ENCODE results near the gene POLR2A. TPM values are rescaled to one million over a fixed set of nuclear protein-coding genes. Genes with fewer than 3 reads are reported as not detected.
A peak's percentile ranks its signal among the peaks of the same experiment; 100 is the strongest.

Gene POLR2A
- total RNA-seq, 2 experiments from 2014 or later = 84.2 to 264 TPM

DNA sequence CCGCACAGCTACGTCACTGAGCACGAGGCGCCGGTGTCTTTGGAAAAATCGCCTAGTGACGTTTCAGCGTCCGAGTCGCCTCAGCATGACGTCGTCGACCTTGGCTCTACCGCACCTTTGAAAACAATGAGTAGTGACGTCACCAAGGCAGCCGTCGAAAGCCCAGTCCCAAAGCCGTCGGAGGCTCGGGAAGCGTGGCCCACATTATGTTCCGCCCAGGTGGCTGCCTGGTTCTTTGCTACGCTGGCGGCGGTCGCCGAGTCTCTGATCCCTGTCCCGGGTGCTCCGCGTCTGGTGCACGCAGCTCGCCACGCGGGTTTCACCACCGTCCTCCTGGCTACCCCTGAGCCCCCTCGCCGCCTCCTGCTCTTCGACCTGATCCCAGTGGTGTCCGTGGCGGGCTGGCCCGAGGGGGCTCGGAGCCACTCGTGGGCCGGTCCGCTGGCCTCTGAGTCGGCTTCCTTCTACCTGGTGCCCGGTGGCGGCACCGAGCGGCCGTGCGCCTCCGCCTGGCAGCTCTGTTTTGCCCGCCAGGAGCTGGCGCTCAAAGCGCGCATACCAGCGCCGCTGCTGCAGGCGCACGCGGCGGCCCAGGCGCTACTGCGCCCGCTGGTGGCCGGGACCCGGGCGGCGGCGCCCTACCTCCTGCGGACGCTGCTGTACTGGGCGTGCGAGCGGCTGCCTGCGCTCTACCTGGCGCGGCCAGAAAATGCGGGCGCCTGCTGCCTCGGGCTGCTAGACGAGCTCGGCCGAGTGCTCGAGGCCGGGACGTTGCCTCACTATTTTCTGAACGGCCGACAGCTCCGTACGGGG lies 47.4 kb upstream of the POLR2A start:
- peak; percentile 91 for DNase-seq (ENCODE audit: low spot score)
- ChIA-PET POLR2A (interaction anchor here (0.5 to 2.5 kb wide), 3 partner anchors 12 to 174 kb away, joined by 3 to 8 read pairs (median 6); partner anchors contain the start of gene TMEM256), CTCF (ENCODE audit: unreplicated experiment) (interaction anchor here (0.6 to 1.9 kb wide), 6 partner anchors 18 to 124 kb away, joined by 3 to 18 read pairs (median 6); partner anchors contain the start of genes TMEM256 and TMEM95)
- peaks cover 40% of the 10 kb centered on the region for H3K4me1 ChIP-seq (ENCODE audit: insufficient read depth, low read length, poor library complexity, severe bottlenecking)
- BruUV-seq (replicated peaks) = no TSS peak
- peak overlapping the region; percentile 77 for H3K27ac ChIP-seq (ENCODE audit: low read depth, low read length, poor library complexity, severe bottlenecking)
- H3K4me3 ChIP-seq (ENCODE audit: low read depth, low read length, poor library complexity, severe bottlenecking) = peak overlapping the region; percentile 76
- no peak for TF ChIP-seq EZH2phosphoT487 (IDR thresholded peaks at IDR 0.05; ENCODE audit: borderline replicate concordance, low read depth, low read length)
- TF ChIP-seq, protein P1, sequence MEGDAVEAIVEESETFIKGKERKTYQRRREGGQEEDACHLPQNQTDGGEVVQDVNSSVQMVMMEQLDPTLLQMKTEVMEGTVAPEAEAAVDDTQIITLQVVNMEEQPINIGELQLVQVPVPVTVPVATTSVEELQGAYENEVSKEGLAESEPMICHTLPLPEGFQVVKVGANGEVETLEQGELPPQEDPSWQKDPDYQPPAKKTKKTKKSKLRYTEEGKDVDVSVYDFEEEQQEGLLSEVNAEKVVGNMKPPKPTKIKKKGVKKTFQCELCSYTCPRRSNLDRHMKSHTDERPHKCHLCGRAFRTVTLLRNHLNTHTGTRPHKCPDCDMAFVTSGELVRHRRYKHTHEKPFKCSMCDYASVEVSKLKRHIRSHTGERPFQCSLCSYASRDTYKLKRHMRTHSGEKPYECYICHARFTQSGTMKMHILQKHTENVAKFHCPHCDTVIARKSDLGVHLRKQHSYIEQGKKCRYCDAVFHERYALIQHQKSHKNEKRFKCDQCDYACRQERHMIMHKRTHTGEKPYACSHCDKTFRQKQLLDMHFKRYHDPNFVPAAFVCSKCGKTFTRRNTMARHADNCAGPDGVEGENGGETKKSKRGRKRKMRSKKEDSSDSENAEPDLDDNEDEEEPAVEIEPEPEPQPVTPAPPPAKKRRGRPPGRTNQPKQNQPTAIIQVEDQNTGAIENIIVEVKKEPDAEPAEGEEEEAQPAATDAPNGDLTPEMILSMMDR (conservative IDR thresholded peaks at IDR 0.05; ENCODE audit: low read length) = peak; percentile 88
- peaks cover 4% of the 10 kb centered on the region; the same call in 1 of the 2 replicates for H3K79me2 ChIP-seq (ENCODE audit: insufficient read depth, low read depth, low read length)
- peak overlapping the region; percentile 99 for H3K4me2 ChIP-seq (ENCODE audit: low read length)
- H2AFZ ChIP-seq (ENCODE audit: low read length) = peak overlapping the region; percentile 61; the same call in 1 of the 2 replicates
- no peaks in the 10 kb centered on the region for H3K36me3 ChIP-seq (ENCODE audit: insufficient read depth, low read length)
- no peaks in the 10 kb centered on the region for H3K9me2 ChIP-seq (ENCODE audit: insufficient read depth, low read length)
- no peaks in the 10 kb centered on the region for H4K20me1 ChIP-seq (ENCODE audit: insufficient read depth, low read length)
- intact Hi-C loops (cut with micrococcal nuclease; ENCODE audit: unreplicated experiment) = loop anchor here (1.0 to 5.0 kb wide), 5 partner anchors 48 to 399 kb away; partner anchors contain the start of genes POLR2A, SENP3, SLC16A13 and WRAP53
- H3K9me3 ChIP-seq (ENCODE audit: low read length) = no peaks in the 10 kb centered on the region

DNA sequence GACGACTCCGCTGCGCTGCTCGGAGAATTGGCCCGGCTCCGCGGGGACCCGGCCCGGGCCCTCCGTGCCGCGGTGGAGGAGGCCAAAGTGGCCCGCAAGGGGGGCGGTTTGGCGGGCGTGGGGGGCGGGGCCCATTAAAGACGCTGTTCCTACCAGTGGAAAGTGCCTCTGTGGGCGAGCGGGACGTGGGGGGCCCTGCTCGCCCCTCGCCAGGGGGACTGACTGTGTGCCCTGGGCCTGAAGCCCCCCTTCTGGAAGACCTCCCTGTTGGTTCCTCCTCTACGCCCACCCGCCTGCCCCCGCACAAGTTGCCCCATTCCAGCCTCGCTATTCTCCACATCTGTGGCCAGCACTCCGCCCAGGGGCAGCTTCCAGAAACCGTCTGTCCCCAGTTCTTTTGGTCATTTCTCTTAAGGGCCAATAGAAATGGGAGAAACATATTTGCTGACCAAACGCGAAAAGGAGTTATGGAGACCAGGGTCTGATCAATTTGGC lies 46.8 kb upstream of the POLR2A start:
- H3K4me2 ChIP-seq (ENCODE audit: low read length) = peak overlapping the region; percentile 99
- POLR2A ChIA-PET = interaction anchor here (0.5 kb wide), 1 partner anchor 13 kb away, joined by 6 read pairs; no protein-coding TSS in a partner anchor
- no peaks in the 10 kb centered on the region for H3K9me3 ChIP-seq (ENCODE audit: low read length)
- no peak for TF ChIP-seq EZH2phosphoT487 (IDR thresholded peaks at IDR 0.05; ENCODE audit: borderline replicate concordance, low read depth, low read length)
- TF ChIP-seq, protein P1 (conservative IDR thresholded peaks at IDR 0.05; ENCODE audit: low read length) = no peak
- no peak overlapping the region for H3K27ac ChIP-seq (ENCODE audit: low read depth, low read length, poor library complexity, severe bottlenecking)
- no peaks in the 10 kb centered on the region for H4K20me1 ChIP-seq (ENCODE audit: insufficient read depth, low read length)
- peaks cover 40% of the 10 kb centered on the region for H3K4me1 ChIP-seq (ENCODE audit: insufficient read depth, low read length, poor library complexity, severe bottlenecking)
- no TSS peak for BruUV-seq (replicated peaks)
- H3K36me3 ChIP-seq (ENCODE audit: insufficient read depth, low read length) = no peaks in the 10 kb centered on the region
- H3K79me2 ChIP-seq (ENCODE audit: insufficient read depth, low read depth, low read length) = peaks cover 4% of the 10 kb centered on the region; the same call in 1 of the 2 replicates
- intact Hi-C loops (cut with micrococcal nuclease; ENCODE audit: unreplicated experiment) = loop anchor here (1.0 to 5.0 kb wide), 4 partner anchors 47 to 400 kb away; partner anchors contain the start of genes POLR2A, SENP3 and SLC16A13
- no peak overlapping the region for H2AFZ ChIP-seq (ENCODE audit: low read length)
- no peaks in the 10 kb centered on the region for H3K9me2 ChIP-seq (ENCODE audit: insufficient read depth, low read length)
- no peak for DNase-seq (ENCODE audit: low spot score)
- H3K4me3 ChIP-seq (ENCODE audit: low read depth, low read length, poor library complexity, severe bottlenecking) = peak overlapping the region; percentile 76
- CTCF ChIA-PET (ENCODE audit: unreplicated experiment) = interaction anchor here (1.4 kb wide), 1 partner anchor 107 kb away, joined by 6 read pairs; no protein-coding TSS in a partner anchor
